GM06990 (cell line): ENCODE data around the gene MT1M.
"Not testable (repeated sequence)": the region's sequence is repeated elsewhere in the genome, so short reads cannot be mapped to it uniquely, and the experiment has no call there.

ENCODE experiments used
- DNase-seq: peaks from one replicate; pipeline ENCODE4 v3.0.0-alpha.2; 2011; ENCODE audit not compliant: insufficient read length; ENCODE audit errors: extremely low read depth
- H3K27me3 ChIP-seq: replicated peaks from 2 replicates; pipeline ENCODE4 v1.6.0; 2011; ENCODE audit warnings: low read length; ENCODE audit not compliant: control insufficient read depth, insufficient read depth
- H3K36me3 ChIP-seq: 2 replicates; pipeline ENCODE4 v1.5.1; 2011; ENCODE audit warnings: low read length; ENCODE audit not compliant: control insufficient read depth, insufficient read depth
- H3K4me3 ChIP-seq: replicated peaks from 2 replicates; pipeline ENCODE4 v1.5.1; 2011; ENCODE audit warnings: low read depth, mild to moderate bottlenecking, control low read depth, low read length
- TF ChIP-seq, protein P1 (sequence below): IDR thresholded peaks from 2 replicates; pipeline ENCODE4 v1.5.1; 2011; ENCODE audit warnings: low read length, control low read depth, mild to moderate bottlenecking, inconsistent platforms; ENCODE audit not compliant: insufficient read depth, poor library complexity, severe bottlenecking

The MT1M gene

DNA sequence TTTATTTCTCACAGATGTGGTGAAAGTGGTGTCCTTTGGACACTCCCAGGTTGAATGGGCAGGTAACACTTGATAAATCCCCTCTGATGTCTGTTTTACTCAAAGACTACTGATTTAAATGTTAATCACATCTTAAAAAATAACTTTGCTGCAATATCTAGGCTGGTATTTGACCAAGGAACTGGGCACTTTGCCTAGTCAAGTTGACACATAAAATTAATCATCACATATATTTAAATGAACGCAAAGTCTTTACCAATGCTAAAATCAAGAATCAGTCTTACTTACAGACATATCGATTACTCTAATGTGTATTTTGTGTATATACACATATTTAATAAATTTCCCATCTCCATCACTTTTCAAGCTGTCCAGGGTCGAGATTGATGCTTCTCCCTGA is 17.1 kb upstream of the MT1M start:
- Histone ChIP-seq H3K27me3 (no peaks in the 10 kb centered on the region; the same call in 1 of the 2 replicates), H3K36me3 (no peaks in the 10 kb centered on the region), H3K4me3 (no peak overlapping the region)
- TF ChIP-seq, protein P1, sequence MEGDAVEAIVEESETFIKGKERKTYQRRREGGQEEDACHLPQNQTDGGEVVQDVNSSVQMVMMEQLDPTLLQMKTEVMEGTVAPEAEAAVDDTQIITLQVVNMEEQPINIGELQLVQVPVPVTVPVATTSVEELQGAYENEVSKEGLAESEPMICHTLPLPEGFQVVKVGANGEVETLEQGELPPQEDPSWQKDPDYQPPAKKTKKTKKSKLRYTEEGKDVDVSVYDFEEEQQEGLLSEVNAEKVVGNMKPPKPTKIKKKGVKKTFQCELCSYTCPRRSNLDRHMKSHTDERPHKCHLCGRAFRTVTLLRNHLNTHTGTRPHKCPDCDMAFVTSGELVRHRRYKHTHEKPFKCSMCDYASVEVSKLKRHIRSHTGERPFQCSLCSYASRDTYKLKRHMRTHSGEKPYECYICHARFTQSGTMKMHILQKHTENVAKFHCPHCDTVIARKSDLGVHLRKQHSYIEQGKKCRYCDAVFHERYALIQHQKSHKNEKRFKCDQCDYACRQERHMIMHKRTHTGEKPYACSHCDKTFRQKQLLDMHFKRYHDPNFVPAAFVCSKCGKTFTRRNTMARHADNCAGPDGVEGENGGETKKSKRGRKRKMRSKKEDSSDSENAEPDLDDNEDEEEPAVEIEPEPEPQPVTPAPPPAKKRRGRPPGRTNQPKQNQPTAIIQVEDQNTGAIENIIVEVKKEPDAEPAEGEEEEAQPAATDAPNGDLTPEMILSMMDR, result no peak
- DNase-seq, result no peak

DNA sequence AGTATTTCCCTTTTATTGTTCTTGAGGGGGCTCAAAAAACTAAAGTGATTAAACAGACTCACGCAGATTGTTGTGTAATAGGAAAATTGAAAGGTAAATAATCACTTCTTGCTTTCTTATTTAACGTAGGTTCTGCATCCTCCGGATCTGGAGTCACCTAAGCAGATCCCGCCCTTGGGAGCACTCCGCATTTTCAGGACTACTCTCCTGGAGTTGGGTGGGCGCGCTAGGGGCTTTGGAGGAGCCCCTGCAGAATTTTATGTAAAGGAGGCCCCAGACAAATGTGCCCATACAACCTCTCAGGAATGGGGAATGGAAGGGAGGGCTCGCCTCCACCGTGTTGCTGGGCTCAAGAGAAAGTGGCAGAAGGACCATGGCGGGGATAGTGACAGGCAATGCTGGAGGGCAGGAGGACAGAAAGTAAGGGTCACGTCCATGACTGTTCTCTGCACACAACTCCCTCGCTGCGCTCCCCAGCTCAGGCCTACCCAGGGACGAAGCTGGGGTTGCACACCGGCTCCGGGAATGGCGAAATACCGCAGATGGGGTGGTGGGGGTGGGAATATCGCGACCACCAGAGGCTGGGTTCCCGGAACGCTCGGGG is 15.7 kb upstream of the MT1M start:
- H3K4me3 ChIP-seq, result no peak overlapping the region
- TF ChIP-seq, protein P1, result no peak
- H3K36me3 ChIP-seq, result no peaks in the 10 kb centered on the region
- no peak for DNase-seq
- no peaks in the 10 kb centered on the region; the same call in 1 of the 2 replicates for H3K27me3 ChIP-seq

DNA sequence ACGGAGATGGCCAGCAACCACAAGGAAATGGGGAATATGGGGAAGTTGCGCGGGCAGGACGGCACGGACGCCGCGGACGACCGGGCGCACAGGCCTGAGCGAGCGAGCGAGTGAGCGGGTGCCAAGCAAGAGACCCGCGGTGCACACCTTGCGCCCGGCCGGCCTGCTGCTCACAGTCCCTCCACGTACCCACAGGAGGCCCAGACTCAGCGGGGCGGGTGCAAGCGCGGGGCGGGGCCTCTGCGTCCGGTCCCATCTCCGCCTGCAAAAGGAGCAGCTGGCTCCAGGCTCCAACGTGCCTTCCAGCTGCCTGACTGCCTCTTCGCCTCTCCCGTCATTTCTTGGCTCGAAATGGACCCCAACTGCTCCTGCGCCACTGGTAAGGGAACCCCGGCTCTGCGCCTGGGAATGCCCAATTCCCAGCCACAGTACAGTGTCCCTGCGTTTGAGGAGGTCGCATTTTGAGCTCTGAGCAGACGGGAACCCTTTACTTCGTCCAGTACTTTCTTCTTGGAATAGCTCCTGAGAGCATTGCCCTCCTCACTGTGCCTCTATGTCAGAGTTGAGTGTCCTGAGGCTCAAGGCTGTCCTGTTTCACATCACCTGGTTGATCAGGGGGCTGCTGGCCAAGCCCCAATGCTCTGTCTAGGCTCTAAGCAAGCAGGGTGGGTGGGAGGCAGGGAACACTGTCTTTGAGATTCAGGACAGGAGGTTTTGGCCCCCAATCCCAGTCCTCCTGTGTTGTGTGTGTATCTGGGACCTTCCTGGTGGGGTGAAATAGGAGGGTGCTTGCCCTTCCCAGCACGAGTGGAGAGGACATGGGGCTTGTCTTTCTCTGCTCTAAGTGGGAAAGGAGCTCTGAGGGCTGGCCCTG is 15.0 kb upstream of the MT1M start:
- no peak for DNase-seq
- no peaks in the 10 kb centered on the region for H3K36me3 ChIP-seq
- TF ChIP-seq, protein P1, result no peak
- H3K27me3 ChIP-seq, result no peaks in the 10 kb centered on the region; the same call in 1 of the 2 replicates
- no peak overlapping the region for H3K4me3 ChIP-seq

DNA sequence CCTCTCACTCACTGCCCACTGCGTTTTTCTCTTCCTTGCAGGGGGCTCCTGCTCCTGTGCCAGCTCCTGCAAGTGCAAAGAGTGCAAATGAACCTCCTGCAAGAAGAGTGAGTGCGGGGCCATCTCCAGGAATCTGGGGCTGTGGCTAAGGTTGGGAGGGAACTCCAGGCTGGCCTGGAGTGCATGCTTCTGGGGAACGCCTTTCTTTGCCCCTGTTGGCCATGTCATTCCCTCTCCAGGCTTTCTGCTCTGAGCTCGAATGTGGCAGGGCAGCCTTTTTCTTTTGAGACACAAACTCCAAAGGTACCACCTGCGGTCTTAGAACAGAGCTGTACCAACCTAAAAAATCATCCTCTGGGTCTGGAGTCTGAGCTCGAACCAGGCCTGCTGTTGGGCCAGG is 14.3 kb upstream of the MT1M start:
- H3K27me3 ChIP-seq, result no peaks in the 10 kb centered on the region; the same call in 1 of the 2 replicates
- no peak overlapping the region for H3K4me3 ChIP-seq
- TF ChIP-seq, protein P1, result no peak
- no peaks in the 10 kb centered on the region for H3K36me3 ChIP-seq
- no peak for DNase-seq

DNA sequence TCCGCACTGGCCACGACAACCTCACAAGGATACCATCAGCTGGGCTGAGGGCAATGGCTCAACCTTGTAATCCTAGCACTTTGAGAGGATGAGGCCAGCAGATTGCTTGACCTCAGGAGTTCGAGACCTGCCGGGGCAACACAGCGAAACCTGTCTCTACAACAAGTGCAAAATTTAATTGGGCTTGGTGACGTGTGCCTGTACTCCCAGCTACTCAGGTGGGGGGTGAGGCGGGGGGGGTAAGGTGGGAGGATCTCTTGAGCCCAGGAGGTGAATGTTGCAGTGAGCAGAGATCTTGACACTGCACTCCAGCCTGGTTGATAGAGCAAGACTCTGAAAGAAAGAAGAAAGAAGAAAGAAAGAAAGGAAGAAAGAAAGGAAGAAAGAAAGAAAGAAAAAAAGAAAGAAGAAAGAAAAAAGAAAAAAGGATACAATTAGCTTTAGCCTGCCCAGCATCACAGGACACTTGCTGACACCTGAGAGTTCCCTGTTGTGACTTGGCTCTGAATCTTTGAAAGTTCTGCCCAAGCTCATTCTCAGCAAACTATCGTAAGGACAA is 12.0 kb upstream of the MT1M start:
- TF ChIP-seq, protein P1, result no peak
- no peak for DNase-seq
- Histone ChIP-seq H3K36me3 (no peaks in the 10 kb centered on the region), H3K4me3 (no peak overlapping the region), H3K27me3 (no peaks in the 10 kb centered on the region; the same call in 1 of the 2 replicates)

DNA sequence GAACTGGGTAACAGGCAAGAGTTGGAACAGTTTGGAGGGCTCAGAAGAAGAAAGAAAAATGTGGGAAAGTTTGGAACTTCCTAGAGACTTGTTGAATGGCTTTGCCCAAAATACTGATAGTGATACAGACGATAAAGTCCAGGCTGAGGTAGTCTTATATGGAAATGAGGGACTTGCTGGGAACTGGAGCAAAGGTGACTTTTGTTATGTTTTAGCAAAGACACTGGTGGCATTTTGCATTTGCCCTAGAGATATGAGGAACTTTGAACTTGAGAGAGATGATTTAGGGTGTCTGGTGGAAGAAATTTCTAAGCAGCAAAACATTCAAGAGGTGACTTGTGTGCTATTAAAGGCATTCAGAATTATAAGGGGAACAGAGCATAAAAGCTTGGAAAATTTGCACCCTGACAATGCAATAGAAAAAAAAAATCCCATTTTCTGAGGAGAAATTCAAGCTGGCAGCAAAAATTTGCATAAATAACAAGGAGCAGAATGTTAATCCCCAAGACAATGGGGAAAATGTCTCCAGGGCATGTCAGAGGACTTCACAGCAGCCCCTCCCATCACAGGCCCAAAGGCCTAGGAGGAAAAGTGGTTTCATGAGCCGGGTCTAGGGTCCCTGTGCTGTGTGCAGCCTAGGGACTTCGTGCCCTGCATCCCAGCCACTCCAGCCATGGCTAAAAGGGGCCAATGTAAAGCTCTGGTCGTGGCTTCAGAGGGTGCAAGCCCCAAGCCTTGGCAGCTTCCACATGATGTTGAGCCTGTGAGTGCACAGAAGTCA is 10.6 kb upstream of the MT1M start:
- H3K4me3 ChIP-seq, H3K27me3 ChIP-seq, DNase-seq, H3K36me3 ChIP-seq: not testable (repeated sequence)

DNA sequence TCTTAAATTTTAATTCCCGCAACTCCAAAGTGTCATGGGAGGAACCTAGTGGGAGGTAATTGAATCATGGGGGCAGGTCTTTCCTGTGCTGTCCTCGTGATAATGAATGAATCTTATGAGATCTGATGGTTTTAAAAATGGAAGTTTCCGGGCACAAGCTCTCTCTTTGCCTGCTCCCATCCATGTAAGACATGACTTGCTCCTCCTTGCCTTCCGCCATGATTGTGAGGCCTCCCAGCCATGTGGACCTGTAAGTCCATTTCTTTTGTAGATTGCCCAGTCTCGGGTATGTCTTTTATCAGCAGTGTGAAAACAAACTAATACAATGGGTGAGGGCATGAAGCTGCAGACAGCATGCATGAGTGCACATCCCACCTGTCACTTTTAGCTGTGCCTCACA is 9.3 kb upstream of the MT1M start:
- H3K4me3 ChIP-seq, H3K27me3 ChIP-seq, H3K36me3 ChIP-seq, DNase-seq: not testable (repeated sequence)
